ENCODE results near the gene ARHGEF33.
"Not testable (repeated sequence)": the region's sequence is repeated elsewhere in the genome, so short reads cannot be mapped to it uniquely, and the experiment has no call there.

Gene ARHGEF33

GRCh38 chr2:38911191-38911590, 21.5 kb downstream of the ARHGEF33 start:
- DNase-seq (ENCODE audit: low spot score): no peak

GRCh38 chr2:38912619-38913018, 22.9 kb downstream of the ARHGEF33 start:
- DNase-seq (ENCODE audit: low spot score): no peak

DNA sequence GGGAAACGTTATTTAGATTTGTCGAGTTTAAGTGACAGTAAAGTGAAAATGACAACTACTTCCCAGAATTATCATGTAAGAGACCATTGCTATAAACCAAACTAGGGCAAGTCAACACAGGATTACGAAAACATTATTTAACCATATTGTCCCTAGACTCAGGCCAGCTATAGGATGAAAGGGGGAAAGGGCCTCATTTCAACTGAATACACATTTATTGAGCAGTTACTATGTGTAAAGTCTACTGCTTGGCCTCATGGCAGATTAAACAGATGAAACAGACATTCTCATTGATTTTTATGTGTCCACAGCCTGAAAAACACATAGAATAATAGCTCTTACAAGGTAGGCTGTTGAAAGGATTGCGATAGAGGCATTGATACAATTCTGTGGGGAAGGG, 32.7 kb downstream of the ARHGEF33 start:
- no peak for DNase-seq (ENCODE audit: low spot score)

DNA sequence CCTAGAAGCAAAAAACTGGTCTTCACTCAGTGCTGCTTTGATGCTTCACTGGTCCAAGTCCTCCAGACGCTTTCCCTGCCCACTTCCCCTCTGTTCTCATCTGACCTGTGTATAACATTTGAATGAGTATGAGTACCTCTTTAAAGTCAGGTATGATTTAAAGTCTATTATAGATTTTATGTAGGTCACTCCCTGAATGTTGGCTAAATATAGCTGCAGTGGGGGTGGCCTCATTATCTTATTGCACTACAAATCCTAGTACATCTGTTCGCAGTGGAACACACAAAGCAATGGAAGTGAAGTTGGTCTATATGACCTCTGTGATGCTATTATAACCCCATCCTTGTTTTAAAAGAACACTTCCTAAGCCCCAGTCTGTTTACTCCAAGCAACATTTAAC, 33.2 kb downstream of the ARHGEF33 start:
- no peak for DNase-seq (ENCODE audit: low spot score)

GRCh38 chr2:38925982-38926381, 36.3 kb downstream of the ARHGEF33 start:
- DNase-seq (ENCODE audit: low spot score): no peak

DNA sequence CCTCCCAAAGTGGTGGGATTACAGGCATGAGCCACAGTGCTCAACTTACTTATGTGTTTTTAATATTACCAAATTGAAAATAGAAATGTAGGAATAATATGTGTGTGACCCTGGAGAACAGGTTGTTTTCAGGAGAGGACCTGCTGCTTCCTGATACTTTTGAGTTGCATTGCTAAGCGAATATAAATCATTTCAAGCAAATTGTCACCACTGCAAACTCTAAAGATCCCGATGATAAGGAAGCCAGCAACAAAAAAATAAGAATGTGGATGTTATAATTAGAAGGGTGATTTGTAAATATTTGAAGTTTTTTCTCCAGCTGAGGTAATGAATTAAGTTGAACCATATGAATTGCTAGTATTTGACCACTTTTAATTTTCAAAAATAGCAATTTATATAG, 40.9 kb downstream of the ARHGEF33 start:
- DNase-seq (ENCODE audit: low spot score): no peak

DNA sequence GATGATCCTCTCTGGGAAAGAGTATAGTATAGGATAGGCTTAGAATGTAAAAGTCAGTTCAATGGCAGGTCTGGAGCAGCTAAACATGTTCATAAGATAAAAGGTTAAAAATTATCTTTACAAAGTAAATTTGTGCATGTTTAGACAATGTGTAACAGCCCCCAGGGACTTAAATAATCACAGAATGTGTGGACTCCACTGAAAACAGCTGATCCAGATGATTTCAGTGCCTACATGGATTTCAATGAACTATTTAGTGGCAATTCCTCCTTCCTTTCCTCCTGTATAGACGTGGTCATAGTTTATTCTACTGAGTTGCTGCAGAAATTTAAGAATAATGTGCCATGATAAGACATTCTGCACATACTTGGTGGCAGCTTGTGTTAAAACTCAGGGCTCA, 42.9 kb downstream of the ARHGEF33 start:
- DNase-seq (ENCODE audit: low spot score): no peak

GRCh38 chr2:38933653-38934052, 44.0 kb downstream of the ARHGEF33 start:
- DNase-seq (ENCODE audit: low spot score): no peak

DNA sequence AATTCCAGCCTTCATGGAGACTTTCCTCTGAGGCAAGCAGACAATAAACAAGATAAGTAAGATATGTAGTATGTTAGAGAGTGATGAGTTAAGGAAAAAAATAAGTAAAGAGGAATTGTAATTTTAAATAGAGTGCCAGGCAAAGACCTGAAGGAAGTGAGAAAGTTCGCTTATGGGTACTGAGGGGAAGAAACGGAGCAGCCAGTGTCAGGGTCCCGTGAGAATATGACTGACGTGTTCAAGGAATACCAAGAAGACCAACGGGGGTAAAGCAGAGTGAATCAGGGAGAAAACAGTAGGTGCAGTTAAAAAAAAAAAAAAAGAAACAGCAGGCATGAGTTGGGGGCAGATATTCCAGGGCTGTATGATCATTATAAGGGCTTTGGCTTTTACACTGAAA, 45.1 kb downstream of the ARHGEF33 start:
- DNase-seq (ENCODE audit: low spot score): no peak

DNA sequence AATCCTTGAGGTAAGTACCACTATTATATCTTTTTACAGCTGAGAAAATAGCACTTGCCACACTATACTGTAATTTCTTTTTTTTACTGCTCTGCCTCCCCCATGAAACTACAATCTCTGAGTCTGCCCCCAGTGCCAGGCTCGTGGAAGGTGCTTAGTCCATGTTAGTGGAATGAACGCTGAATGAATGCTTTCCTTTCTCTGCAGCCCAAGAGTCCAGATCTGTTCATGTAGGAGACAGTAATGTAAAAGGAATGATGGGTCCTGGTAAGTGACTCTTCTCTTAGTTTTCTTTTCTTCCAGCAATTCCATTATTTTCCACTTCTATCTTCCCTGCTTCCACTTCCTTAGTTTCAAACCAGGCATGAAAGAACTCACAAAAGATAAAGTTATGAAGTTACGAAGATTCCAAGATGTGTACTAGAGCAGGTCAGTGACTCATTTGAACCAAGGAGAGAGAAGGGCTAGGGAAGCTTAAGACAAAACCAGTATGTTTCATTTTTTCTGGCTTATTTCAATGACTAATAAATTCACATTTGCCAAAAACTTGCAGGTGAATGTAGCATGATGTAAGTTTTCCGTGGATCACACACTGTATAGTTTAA, 46.0 kb downstream of the ARHGEF33 start:
- no peak for DNase-seq (ENCODE audit: low spot score)

- not testable (repeated sequence) for DNase-seq (ENCODE audit: low spot score)
Measured at GRCh38 chr2:38936516-38936915, 46.8 kb downstream of the ARHGEF33 start.

- DNase-seq (ENCODE audit: low spot score): no peak
Measured at GRCh38 chr2:38937548-38937947, 47.9 kb downstream of the ARHGEF33 start.

DNA sequence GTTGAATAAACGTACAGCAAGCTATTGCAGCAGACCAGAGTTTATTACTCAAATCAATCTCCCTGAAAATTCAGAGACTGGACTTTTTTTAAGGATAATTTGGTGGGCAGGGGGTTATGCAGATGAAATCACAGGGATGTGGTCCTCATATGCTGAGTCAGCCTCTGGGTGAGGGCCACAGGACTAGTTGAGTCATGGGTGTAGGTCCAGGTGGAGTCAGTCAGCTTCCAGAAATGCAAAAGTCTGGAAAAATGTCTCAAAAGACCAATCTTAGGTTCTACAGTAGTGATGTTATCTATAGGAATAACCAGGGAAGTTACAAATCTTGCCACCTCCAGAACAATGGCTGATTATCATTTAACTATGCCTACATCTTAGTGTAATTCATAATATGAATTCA, 51.1 kb downstream of the ARHGEF33 start:
- no peak for DNase-seq (ENCODE audit: low spot score)

DNA sequence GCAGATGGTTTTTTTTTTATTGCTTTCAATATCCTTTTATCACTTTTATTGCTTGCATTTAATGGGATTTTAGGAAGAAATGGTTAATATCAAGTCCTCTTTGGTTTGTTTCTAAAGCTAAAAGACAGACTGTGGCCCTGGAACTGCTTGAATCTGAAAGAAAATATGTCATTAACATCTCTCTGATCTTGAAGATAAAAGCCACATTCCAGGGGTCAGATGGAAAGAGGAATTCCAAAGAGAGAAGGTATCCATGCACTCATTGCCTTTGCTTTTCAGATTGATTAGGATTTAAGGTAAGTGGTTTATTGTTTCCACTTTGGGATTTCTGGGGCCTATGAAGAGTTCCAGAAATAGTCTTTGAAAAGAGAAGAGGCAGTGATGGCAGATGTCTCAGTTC, 54.1 kb downstream of the ARHGEF33 start:
- DNase-seq (ENCODE audit: low spot score): no peak

DNA sequence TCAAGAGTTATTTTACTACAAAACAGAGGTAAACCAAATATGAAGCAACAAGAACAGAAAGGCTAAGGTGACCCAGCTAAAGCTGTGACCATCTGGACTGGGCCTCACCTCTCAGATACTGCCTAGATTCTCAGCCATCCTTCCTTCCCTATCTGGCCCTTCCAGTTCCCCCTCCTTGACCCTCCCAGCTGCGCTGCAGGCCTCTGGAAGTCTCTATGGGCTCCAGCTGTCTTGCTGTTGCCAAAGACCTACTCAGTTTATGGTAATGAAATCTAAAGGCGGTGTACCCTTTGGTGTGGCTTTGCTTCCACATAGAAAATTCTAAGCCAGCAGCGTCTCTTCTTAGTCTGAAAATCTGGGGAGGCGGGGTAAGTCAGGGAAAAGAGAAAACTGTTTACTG, 55.7 kb downstream of the ARHGEF33 start:
- DNase-seq (ENCODE audit: low spot score): no peak

- no peak for DNase-seq (ENCODE audit: low spot score)
Measured at GRCh38 chr2:38945911-38946310, 56.2 kb downstream of the ARHGEF33 start.

DNA sequence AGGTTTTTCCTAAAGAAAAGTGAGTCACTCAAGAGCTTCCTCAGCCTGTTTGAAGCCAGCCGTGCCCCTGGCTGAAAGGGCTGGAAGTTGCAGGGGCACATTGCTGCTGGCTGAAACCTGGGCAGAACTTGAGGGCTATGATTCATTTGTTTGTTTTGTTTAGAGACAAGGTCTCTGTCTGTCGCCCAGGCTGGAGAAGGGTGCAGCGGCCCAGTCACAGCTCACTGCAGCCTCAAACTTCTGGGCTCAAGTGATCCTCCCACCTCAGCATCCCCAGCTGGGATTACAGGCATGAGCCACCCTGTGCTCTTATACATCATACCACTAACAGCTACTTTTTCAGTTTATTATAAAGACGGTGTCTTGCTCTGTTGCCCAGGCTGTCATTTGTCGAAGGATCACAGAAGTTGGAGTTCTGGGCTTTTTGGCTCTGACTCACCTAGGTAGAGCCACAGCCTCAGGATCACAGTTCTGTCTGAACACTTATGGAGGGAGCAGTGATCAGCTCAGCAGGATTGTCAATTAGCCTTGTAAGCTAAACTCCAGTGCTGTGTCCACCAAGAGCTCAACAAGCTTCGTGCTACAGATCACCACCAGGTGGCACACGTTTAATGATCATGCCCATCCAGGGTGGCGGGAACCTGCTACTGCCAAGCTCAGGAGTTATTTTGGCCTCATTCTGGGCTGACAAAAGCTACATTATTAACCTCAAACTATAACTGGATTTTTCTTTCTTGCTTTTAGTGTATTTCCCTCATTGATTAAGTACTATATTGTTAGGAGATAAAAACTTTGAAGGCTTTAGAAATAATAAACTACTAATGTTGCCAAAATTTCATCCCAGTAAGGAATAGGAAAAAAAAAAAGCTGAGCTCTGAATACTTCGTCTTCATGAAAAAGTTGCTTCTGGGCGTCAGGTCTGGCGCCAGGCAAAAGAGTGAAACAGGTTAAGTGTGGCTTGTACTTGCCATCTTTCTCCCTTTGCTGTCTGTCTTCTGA, 57.9 kb downstream of the ARHGEF33 start:
- DNase-seq (ENCODE audit: low spot score): peak; percentile 56

DNA sequence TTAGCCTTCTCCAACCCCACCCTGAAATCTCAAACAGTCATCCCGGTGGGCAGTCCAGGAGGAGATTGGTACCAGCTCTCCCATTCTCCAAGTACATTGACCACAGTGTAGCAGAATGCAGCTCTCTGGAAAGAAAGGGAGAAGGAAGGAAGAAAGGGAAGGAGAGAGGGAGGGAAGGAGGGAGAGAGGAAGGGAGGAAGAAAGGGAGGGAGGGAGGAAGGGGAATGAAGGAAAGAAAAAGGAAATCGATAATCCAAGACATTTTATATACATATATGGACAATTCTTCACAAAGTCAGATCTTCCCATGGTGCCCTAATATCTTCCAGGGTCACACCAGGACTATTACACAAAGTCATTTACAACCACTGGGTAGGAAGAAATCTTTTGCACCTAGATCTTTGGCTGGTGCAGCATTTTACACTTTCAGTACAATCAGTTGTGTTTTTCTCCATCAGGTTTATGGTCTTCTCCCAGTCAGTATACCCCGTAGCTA, 58.8 kb downstream of the ARHGEF33 start:
- DNase-seq (ENCODE audit: low spot score): no peak

GRCh38 chr2:38948995-38949394, 59.3 kb downstream of the ARHGEF33 start:
- no peak for DNase-seq (ENCODE audit: low spot score)

- no peak for DNase-seq (ENCODE audit: low spot score)
Measured at GRCh38 chr2:38951766-38952165, 62.1 kb downstream of the ARHGEF33 start.

- no peak for DNase-seq (ENCODE audit: low spot score)
Measured at GRCh38 chr2:38957972-38958371, 68.3 kb downstream of the ARHGEF33 start.

DNA sequence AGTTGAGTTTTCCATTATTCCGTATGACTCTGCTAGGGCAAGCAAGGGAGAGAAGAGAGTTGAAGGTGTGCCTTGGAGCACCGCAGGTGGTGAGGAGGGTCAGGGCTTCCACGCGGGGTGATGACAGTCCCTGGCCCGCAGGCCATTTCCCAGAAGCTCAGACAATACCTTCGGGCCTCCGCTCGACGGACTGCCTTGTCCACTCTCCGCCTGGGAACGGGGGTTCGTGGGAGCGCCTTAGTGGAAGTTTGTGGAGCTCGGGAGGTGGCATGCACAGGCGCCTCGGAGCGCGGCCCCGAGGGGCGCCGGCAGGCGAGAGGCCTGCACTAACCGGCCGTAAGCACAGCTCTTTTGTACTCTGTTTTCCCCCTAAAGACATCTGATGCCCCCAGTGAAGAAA, 69.8 kb downstream of the ARHGEF33 start:
- DNase-seq (ENCODE audit: low spot score): no peak

DNA sequence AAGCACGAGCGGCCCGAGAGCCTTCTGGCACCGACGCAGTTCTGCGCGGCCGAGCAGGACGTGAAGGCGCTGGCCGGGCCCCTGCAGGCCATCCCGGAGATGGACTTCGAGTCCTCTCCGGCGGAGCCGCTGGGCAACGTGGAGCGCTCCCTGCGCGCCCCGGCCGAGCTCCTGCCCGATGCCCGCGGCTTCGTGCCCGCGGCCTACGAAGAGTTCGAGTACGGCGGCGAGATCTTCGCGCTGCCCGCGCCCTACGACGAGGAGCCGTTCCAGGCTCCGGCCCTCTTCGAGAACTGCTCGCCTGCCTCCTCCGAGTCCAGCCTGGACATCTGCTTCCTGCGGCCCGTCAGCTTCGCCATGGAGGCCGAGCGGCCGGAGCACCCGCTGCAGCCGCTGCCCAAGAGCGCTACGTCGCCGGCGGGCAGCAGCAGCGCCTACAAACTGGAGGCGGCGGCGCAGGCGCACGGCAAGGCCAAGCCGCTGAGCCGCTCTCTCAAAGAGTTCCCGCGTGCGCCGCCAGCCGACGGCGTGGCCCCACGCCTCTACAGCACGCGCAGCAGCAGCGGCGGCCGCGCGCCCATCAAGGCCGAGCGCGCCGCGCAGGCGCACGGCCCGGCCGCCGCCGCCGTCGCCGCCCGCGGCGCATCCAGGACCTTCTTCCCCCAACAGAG, 70.4 kb downstream of the ARHGEF33 start:
- DNase-seq (ENCODE audit: low spot score): peak; percentile 44
